Thyroid gland (tissue), 4 donors: Measurements from ENCODE around the gene JMJD6.

Experiments
- CTCF ChIP-seq, 6 experiments: fragments of 200-600 bp in 3 of 6; fragments of 450-650 bp in 3 of 6; sonication (generic) in 3 of 6; IDR thresholded peaks; one replicate each; pipeline ENCODE4 v1.5.1; 2016 to 2019; ENCODE audit warnings: antibody characterized with exemption in 6 of 6, mild to moderate bottlenecking in 2 of 6, inconsistent platforms in 1 of 6, moderate library complexity in 1 of 6
- POLR2A ChIP-seq, 2 donors: fragments of 450-650 bp; IDR thresholded peaks; one replicate each; pipeline ENCODE4 v1.6.1; 2017; ENCODE audit warnings: antibody characterized with exemption in 2 of 2, mild to moderate bottlenecking in 2 of 2, moderate library complexity in 1 of 2

- peak in 1 of 6 experiments; percentile 6 for TF ChIP-seq CTCF (IDR thresholded peaks at IDR 0.05)
- TF ChIP-seq POLR2A (IDR thresholded peaks at IDR 0.05) = peak; percentile 100
Measured at GRCh38 chr17:76737082-76737675, 10.8 kb upstream of the JMJD6 start, which contains the start of gene SRSF2.
